HG03354 (cell line): ENCODE measurements around the gene ADRM1.

Experiments used
- ATAC-seq: cut with Tn5 transposase; IDR thresholded peaks from one replicate; pipeline ENCODE4 v1.9.1; 2021; ENCODE audit warnings: mild to moderate bottlenecking; ENCODE audit not compliant: unreplicated experiment, poor library complexity, severe bottlenecking

Gene ADRM1

DNA sequence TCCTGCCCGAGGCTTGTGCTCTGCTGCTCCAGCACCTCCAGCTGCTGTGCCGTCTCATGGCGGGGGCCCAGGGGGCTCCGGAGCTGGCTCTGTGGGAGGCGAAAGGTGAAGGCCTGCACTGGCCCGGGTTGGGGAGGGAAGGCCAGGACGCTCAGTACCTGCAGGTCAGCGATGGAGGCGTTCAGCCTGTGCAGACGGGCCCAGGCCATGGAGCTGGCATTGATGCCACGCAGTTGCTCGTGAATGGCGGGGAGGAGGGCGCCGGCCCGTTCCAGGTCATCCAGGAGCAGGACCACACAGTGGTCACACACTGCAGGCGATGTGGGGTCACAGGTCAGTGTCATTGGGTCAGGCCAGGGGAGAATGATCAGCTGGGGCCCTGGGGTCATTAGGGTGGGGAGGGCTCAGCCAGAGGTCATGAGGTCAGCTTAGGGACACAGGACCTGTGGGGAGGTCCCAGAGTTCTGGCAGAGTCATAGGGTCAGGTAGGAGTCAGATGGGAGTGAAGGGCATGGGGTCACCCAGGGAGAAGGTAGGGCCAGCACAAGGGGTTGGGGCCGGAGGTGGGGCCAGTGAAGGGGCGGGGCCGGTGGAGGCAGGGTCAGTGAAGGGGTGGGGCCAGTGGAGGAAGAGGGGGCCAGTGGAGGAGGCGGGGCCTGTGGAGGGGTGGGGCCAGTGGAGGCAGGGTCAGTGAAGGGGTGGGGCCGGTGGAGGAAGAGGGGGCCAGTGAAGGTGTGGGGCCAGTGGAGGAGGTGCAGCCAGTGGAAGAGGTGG, 18.0 kb downstream of the ADRM1 start:
- ATAC-seq: no peak

DNA sequence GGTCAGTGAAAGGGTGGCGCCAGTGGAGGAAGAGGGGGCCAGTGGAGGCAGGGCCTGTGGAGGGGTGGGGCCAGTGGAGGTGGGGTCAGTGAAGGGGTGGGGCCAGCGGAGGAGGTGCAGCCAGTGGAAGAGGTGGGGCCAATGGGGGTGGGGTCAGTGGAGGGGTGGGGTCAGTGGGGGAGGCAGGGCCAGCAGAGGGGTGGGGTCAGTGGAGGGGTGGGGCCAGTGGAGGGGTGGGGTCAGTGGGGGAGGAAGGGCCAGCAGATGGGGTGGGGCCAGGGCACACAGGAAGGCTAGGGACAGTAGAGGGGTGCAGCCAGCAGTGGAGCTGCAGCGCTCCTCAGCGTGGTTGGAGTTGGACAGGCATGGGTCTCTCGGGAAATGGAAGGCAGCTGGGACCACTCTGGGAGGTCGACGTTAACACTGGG, 18.7 kb downstream of the ADRM1 start:
- no peak for ATAC-seq

DNA sequence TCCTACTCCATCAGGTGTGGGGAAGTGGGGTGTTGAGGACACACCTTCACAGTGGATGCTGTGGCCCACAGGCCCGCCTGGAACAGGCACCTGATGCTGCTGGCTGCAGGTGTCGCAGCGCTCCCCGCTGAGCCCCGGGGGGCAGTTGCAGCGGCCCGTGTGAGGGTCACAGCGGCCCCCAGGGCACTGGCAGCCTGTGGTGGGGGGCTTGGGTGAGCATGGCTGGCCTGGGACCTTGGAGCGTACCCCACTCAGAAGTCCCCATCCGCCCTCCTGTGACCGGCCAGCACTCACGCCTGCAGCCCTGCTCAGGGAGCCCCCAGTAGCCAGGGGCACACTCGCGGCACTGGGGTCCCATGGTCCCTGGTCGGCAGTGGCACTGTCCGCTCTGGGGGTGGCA, 19.2 kb downstream of the ADRM1 start:
- ATAC-seq: no peak

DNA sequence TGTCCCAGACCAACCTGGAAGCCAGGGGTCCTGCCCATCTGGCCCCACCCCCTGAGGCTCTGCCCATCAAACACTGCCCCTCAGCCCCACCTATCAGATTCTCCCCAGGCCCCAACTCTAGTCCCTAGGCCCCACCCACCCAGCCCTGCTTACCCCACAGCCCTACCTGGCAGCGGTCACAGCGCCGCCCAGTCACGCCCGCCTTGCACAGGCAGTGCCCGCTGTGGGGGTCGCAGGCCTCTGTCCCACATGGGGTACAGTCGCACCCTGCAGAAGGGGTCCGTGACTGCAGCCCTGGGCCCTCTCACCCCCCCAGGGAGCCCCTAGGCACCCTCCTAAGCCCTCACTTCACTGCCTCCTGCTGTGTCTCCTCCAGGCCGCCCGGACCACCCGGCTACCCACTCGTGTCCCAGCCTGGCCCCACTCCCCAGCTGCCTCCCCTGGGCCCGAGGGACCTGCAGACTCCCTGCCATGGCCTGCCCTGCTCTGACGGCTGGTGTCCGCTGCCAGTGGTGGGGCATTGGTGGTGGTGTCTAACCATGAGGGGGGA, 19.8 kb downstream of the ADRM1 start:
- no peak for ATAC-seq

DNA sequence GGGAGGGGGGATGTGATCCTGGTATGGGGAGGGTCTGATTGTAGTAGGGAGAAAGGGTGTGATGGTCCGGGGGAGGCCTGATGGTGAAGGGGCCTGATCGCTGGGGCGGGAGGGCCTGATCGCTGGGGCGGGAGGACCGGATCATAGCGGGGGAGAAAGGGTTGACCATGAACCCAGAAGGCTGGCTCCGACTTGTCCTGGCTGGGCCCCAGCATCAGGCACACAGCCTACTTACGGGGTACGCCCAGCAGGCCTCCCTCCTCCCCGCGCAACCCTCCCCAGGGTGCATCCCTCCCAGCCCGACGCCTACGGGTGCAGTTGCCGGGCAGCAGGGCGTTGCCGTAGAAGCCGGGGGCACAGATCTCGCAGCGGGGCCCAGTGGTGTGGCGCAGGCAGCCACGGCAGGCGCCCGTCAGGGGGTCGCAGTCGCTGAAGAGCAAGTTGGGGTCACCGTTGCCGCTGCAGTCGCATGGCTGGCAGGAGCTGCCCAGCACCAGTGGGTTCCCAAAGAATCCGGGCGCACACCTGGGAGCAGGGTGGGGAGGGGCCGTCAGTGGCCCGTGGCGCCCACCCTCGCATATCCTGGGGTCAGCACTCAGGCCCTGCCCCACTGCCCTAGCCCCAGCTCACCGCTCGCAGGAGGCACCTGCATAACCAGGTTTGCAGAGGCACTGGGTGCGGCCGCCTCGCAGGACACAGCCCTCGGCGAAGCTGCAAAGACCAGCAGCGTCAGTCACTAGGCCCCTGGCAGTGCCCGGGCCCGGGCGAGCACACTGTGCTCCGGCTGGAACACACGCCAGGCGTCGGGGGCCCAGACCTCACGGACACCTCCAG, 20.6 kb downstream of the ADRM1 start:
- ATAC-seq: no peak

DNA sequence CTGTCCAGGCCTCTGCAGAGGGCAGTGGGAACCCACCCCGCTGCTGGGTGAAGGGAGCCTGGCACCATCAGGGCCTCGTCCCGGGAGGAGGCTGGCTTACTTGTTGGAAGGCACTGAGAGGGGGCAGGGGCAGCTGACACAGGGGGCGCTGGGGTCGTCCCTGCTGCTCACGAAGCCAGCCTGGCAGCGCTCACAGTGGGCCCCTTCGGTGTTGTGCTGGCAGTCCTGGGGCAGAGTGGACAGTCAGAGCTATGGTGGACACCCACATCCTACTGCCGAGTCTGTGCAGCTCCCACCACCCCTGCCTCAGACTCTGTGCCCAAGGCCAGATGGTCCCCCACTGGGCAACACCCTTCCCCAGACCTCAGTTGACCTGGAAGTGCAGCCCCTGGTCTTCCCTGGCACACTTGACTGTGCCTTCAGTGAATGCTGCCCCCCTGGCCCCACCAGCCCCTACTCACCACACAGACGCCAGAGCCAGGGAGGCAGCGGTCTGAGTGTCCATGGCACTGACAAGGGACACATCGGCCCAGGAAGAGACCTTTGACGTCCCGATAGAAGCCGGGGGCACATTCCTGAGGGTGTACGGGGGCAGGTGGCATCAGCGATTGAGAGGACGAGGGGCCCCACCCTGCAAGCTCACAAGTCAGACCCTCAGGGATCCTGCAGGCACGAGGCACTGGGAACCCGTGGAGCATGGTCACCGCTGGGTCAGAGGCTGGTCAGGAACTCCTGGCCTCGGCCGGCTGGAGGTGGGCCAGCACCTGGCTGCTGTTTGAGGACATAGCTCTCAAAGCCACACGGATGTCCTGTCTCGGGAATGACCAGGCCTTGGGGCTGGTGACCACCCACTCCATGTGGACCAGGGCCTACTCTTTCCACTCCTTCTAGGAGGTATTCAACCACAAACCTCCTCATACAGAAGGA, 21.4 kb downstream of the ADRM1 start:
- no peak for ATAC-seq

DNA sequence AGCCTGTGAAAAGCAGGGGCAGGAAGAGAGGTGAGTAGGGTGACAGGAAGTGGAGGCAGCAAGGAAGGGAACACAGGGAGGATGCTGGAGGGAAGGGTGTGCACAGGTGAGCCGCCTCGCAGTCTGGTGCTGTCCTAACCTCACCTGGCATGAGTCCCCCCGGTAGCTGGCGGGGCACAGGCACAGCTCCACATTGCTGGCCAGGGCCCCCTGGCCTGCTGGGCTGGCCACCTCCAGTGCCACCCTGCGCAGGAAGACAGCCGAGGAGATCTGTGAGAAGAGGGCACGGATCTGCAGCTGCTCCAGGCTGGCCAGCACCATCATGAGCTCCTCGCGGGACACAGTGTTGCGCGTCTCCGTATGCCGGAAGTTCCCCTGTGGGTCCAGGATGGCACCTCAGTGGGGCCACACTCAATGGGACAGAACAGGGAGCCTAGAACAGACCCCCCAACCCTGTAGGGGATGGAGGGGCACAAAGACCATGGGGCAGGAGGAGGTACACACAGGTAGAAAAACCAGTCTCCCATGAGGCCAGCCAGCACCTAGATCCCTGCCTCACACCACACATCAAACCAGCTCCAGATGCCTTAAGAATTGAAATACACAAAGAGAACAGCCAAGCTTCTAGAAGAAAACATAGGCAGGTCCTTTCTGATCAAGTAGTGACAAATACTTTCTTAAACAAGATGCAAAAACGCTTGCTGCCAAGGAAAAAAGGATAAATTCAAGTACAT, 22.5 kb downstream of the ADRM1 start:
- ATAC-seq: no peak

DNA sequence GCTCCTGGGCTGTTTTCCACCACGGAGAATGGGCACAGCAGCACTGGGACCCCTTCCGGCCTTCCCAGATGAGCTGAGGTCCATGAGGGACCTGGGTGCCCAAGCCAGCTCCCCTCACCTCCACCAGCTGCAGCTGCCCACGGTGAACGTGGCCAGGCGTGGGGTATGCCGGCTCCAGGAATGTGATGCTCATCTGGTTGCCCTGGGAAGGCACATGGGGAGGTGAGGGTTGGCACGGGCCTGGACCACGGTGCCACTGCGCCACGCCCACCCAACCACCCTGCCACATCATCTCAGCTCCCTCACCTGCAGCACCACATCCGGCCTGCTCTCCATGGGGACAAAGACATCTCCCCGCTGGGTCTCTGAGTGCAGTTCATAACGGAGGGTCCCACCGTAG, 23.8 kb downstream of the ADRM1 start:
- no peak for ATAC-seq

DNA sequence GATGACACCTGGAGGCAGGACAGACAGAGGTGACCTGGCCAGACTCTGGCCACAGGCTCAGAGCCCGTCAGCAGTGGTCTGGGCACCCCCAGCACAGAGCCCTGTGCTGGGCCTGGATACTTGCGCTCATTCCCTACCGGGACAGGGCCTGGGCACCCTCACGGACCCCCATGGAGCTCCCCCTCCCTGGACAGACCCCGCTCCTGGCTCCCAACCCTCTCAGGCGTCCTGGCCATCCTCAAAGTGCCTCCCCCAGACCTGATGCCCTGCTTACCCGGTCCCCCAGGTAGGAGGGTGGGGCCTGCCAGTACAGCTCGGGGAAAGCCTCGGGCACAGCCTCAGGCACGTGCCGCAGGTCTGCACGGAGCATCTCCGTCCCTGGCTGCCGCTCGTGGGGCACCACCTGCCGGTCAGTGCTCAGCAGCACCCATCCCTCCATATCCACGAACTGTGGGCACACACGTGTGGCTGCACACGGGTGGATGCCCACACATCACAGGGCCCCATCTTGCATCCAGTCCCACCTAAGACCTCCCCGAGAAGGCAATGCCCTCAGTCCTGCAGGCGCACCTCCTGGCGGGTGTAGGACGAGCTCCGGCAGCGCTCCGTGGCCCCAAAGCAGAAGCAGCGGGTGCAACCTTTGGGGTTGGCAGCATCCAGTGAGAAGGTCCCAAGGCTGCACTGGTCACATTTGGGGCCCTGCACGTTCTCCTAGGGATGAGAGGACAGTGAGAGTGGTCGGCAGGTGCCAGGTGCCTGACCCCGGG, 24.3 kb downstream of the ADRM1 start:
- no peak for ATAC-seq

DNA sequence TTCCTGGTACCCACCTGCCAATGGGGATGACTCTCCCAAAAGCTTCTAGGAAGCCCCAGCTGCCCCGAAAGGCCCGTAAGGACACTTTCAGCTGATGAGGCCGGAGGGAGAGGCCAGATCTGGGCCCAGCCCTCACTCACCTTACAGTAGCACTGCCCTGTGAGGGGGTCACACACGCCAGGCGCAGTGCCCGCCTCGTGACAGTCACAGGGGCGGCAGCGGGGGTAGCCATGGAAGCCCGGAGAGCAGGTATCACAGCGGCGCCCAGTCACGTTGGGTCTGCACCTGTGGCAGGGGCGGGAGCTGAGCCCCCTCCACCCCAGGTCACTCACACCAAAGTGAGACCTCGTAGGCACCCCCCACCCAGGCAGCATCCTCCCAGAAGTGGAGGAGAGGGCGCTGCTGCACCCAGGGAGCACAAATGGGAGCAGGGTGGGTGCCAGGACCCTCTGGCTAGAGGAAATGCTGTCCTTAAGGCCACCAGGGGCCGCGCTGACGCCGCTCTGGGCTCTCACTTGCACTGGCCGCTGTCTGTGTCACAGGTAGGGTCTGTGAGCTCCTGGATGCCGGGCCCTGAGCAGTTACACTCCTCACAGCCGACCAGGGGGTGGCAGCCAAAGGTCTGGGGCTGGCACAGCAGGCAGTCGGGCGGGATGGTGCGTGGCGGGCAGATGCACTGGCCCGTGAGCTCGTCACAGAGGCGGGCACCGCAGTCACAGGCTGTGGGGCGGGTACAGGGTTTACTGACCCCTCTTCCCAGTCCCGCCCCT, 25.1 kb downstream of the ADRM1 start:
- ATAC-seq: no peak

DNA sequence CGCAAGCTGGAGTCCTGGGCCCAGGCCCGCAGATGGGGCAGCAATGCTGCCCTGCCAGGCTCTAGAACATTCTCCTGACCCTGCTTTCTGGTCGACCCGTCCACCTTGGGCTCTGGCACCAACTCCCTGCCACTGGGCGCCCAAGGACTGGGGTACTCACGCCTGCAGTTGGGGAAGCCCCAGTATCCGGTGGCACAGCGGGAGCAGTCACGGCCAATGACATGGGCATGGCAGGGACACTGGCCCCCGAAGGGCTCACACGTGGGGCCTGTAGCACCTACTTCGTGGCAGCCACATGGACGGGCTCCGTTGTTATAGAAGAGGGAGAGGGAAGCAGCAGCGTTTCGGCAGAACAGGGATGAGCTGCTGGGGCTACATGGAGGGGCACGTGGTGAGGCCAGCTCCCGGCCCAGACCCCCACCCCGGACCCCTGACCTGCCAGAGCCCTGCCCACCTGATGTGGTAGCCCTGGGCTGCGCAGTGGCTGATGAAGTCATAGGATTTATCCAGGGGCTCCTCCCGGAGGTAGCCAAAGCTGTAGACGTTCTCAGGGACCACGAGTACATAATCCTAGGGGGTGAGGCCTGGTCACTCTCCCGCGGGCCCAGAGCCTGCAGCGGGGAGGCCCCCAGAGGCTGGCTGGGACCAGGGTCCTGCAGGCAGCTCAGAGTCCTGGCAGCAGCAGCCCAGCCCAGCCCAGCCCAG, 26.0 kb downstream of the ADRM1 start:
- ATAC-seq: no peak

DNA sequence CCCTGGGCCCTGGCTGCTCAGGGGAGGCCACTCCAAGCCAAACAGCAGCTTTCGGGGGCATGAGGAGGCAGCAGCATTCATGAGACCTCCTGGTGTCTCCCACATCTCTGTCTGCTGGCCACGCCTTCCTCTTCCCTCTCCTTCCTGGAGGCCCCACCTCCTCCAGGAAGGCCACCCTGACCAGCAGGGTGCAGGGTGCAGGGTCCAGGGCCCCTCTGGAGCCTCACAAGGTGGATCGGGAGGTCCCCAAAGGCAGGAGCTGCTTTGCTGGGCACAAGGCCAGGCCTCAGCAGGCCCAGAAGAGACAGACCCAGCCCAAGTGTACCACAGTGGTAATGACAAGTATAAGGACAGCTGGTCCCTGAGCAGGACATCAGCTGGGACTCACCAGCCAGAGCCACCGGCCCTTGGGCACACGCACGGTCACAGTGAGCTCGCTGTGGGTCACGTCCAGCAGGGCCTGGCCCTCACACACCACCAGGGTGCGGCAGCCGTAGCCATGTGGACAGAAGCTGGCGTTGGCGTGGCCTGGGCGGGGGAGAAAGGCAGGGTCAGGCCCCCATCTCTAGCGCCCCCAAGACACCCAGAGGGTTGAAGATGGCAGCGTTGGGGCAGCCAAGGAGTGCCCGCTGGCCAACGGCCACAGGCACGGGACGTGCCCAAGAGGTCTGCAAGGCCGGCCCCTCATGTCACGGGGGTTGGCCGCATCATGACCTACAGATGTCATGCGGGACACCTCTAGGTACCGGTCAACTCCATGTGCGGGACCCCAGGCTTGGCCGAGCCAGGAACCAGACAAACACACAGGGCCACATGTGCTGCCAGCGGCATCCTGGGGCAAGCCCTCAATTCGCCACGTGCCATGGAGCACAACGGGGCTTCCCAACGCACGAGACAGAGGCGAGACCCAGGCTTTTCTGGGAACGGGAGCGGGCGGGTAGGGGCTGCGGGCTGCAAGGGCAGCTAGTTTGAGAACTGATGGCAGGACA, 26.9 kb downstream of the ADRM1 start:
- no peak for ATAC-seq

DNA sequence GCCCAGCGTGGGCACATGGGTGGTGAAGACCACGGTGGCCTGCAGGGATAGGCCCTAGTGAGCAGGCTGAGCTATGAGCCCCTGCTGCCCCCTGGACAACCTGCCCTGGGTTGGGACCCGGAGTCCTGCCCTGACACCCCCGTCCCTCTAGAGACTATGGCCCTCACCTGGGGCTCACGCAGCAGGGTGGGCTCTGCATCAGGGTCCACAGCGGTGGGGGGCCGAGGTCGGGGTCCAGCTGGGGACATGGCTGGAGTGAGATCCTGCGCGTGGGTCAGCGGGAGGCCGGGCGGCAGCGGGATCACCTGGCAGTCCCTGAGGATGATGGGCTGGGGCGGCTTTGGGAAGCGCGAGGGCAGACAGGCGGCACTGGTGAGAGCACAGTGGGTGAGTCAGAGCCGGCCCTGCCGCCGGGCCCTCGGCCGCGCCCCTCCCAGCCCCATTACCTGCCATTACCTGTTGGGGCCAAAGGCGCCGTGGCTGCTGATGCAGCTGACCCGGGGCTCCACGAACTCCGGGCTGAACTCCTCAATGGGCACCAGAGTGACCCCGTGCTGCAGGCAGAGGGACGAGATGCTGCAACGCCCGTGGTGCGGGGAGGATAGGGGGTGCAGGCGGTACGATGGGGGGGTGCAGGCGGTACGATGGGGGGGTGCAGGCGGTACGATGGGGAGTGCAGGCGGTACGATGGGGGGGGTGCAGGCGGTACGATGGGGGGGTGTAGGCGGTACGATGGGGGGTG, 27.9 kb downstream of the ADRM1 start:
- ATAC-seq: no peak

DNA sequence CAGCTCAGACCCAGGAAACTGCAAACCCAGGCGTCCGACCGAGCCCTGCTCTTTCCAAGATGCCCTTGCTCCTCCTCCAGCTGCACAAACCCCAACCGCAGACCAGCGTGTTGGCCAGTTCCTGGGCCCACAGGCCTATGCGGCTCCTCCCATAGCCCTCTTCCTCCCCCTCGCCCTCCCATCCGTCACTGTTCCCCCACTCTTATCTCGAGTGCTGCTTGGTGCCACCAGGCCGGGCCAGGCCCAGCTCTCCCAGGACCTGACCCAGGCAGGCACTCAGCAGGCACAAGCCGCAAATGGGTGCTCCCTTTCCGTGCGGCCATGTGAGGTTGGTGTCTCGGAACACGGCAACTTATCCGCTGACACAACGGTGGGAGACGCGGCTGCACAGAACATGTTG, 28.6 kb downstream of the ADRM1 start:
- ATAC-seq: no peak

DNA sequence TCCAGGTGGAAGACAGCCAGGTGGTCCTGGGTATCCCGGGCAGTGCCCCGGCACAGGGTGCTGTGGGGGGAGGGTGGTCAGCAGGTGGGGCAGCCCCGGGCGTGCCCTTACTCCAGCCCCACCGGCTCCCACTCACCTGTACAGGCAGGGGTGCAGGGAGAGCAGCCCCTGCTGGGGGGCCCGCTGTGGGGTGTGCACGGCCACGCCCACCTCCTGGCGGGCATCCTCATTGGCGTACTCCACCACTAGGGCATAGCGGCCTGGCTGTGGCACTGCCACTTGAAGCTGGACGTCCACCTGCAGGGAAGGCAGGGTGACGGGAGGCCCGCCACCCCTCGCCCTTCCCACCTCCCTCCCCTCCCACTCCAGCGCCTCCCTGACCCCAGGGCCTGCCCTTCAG, 29.6 kb downstream of the ADRM1 start:
- no peak for ATAC-seq
